Measurements from ENCODE around the gene HAND1. TPM values are rescaled to one million over a fixed set of nuclear protein-coding genes. Genes with fewer than 3 reads are reported as not detected.

The HAND1 gene
- total and polyA plus RNA-seq, 9 of the 15 experiments (the other 6 are each of a cell fraction or from before 2014, with no cell fraction given): not detected

GRCh38 chr5:154445422-154446194, 32.4 kb downstream of the HAND1 start, which contains the start of gene SAP30L (continued):
- TF ChIP-seq NR3C1 (CRISPR knock-in tag; IDR thresholded peaks at IDR 0.05) (no peak), ZBTB40 (IDR thresholded peaks at IDR 0.05) (peak; percentile 91), ZBTB40 (CRISPR knock-in tag; IDR thresholded peaks at IDR 0.05) (no peak), NFXL1 (CRISPR knock-in tag; IDR thresholded peaks at IDR 0.05) (no peak), TBP (optimal IDR thresholded peaks at IDR 0.05; ENCODE audit: low read depth, low read length) (peak; percentile 61), ZFPM2 (CRISPR knock-in tag; IDR thresholded peaks at IDR 0.05) (no peak), ZNF407 (IDR thresholded peaks at IDR 0.05; ENCODE audit: low read depth) (no peak), ZNF583 (CRISPR knock-in tag; IDR thresholded peaks at IDR 0.05) (no peak), HNRNPUL1 (IDR thresholded peaks at IDR 0.05; ENCODE audit: low read length) (no peak), FOXP1 (CRISPR knock-in tag; IDR thresholded peaks at IDR 0.05) (no peak), NELFE (IDR thresholded peaks at IDR 0.05; ENCODE audit: insufficient read depth, insufficient read length) (no peak), RBFOX2 (IDR thresholded peaks at IDR 0.05; ENCODE audit: low read depth, low read length) (peak; percentile 83)
